COLO668 (cell line): ENCODE measurements around the gene PTGER2.

Experiments used
- DNase-seq: peaks from one replicate; lab custom pipeline; 2025; ENCODE audit not compliant: unreplicated experiment; lab: John Stamatoyannopoulos, UW

Gene PTGER2

GRCh38 chr14:52304248-52304904 lies 9.7 kb upstream of the PTGER2 start:
- DNase-seq = no peak

GRCh38 chr14:52305014-52305413 lies 9.1 kb upstream of the PTGER2 start:
- no peak for DNase-seq

- no peak for DNase-seq
Measured at GRCh38 chr14:52307376-52307775, 6.7 kb upstream of the PTGER2 start.

- no peak for DNase-seq
Measured at GRCh38 chr14:52307905-52308304, 6.2 kb upstream of the PTGER2 start.

- DNase-seq = no peak
Measured at GRCh38 chr14:52310541-52310940, 3.6 kb upstream of the PTGER2 start.

GRCh38 chr14:52312931-52313355 lies 1.2 kb upstream of the PTGER2 start:
- no peak for DNase-seq

GRCh38 chr14:52313462-52313861 lies 650 bp upstream of the PTGER2 start:
- no peak for DNase-seq

- DNase-seq = peak; percentile 58
Measured at GRCh38 chr14:52314595-52315354, 663 bp downstream of the PTGER2 start.

GRCh38 chr14:52315355-52315718 lies 1.2 kb downstream of the PTGER2 start:
- no peak for DNase-seq

GRCh38 chr14:52318062-52318461 lies 4.0 kb downstream of the PTGER2 start:
- DNase-seq = no peak

GRCh38 chr14:52318826-52319645 lies 4.9 kb downstream of the PTGER2 start:
- no peak for DNase-seq

- DNase-seq = no peak
Measured at GRCh38 chr14:52319919-52320318, 5.8 kb downstream of the PTGER2 start.

GRCh38 chr14:52325126-52325525 lies 11.0 kb downstream of the PTGER2 start:
- DNase-seq = no peak

- no peak for DNase-seq
Measured at GRCh38 chr14:52325630-52326029, 11.5 kb downstream of the PTGER2 start.

- DNase-seq = peak; percentile 17
Measured at GRCh38 chr14:52327374-52328226, 13.5 kb downstream of the PTGER2 start.

- DNase-seq = no peak
Measured at GRCh38 chr14:52328276-52328675, 14.2 kb downstream of the PTGER2 start.

GRCh38 chr14:52329678-52330369 lies 15.7 kb downstream of the PTGER2 start:
- no peak for DNase-seq

GRCh38 chr14:52332269-52332668 lies 18.2 kb downstream of the PTGER2 start:
- no peak for DNase-seq

GRCh38 chr14:52333108-52333507 lies 19.0 kb downstream of the PTGER2 start:
- no peak for DNase-seq
